HG03575 (cell line): Measurements from ENCODE around the gene HS1BP3.

Experiments used
- ATAC-seq: cut with Tn5 transposase; IDR thresholded peaks from one replicate; pipeline ENCODE4 v1.9.1; 2021; ENCODE audit not compliant: unreplicated experiment, insufficient number of reproducible peaks, low FRiP score; ENCODE audit errors: extremely low read depth

Gene HS1BP3

DNA sequence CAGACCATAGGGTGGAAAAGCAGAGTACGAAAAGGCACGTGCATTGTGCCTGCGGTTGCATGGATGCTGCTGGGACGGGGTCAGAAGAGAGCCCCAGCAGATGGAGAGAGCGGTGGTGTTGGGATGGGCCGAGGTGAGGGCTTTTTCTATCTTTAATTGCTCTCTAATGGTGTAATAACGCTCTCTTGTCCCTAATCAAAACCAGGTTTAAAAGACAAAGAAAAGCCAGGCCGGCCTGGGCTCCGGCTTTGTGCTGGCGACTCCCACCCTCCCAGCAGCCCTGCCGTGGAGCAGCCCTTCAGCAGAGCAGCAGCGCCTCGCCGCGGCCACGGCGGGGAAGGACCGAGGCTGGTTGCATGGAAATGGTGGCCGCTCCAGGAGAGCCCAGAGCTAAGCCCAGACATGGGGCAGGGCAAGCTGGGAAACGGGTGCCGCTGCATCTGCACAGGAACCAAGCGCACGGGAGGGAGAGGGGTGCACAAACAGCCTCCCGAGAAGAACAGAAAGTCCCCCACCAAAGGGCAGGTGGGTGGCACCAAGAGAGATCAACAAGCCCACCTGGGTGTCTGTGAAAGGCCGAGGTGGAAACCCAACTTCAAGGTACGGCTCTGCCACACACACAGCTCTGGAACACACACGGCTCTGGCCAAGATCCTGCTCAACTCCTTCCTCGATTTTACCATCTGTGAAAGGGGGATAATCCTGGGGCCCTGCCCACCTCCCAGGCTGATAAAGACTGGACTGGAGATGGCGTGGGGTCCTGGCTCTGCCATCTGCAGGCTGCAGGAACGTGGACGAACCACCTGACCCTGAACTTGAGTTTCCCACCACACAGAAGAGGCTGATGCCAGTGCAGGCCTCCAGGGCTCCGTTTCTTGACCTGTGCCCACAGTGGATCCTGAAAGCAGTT is 15.0 kb downstream of the HS1BP3 start:
- no peak for ATAC-seq

DNA sequence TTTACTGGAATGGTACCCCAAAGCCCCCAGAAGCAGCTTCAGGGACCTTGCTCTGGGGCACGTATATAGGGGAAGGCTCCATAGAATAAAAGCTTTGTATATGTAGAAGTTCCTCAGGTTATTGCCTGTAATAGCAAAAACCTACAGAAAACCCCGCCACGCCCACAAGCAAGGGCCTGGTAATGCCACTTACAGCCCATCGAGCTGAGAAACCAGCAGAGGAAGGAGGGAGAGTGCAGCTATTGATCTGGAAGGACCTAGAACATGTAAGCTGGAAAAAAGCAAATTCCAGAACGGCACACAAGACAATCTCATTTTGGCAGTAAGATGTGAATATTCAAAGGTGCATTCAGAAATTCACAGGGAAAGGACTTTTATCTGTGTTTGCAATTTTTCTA is 15.8 kb downstream of the HS1BP3 start:
- ATAC-seq = no peak

DNA sequence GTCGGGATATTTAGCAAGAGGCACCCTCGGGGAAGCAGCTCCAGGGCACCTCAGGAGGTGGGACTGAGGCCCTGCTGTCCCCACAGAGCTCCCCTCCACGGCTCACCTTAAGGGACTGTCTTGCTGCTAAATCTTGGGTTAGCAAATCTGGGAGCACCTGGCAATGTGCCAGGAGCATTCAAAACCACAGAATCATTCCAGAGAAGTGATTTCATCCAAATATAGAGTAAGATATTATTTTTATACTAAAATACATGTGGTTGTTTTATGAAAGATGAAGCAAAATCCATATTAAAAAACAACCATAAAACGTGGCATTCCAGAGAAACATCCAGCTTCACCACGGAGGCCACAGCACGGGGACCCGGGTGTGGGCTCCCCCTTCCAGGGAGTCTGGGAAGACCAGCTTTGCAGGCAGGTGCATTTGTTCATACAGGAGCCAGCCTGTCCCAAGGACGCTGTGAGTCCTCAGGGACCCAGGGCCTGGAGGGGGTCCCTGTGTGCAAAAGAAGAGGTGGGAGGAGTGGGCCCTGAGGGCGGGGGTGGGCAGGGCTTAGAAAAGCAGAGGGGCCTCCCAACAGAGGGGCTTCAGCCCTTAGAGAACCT is 16.3 kb downstream of the HS1BP3 start:
- no peak for ATAC-seq

DNA sequence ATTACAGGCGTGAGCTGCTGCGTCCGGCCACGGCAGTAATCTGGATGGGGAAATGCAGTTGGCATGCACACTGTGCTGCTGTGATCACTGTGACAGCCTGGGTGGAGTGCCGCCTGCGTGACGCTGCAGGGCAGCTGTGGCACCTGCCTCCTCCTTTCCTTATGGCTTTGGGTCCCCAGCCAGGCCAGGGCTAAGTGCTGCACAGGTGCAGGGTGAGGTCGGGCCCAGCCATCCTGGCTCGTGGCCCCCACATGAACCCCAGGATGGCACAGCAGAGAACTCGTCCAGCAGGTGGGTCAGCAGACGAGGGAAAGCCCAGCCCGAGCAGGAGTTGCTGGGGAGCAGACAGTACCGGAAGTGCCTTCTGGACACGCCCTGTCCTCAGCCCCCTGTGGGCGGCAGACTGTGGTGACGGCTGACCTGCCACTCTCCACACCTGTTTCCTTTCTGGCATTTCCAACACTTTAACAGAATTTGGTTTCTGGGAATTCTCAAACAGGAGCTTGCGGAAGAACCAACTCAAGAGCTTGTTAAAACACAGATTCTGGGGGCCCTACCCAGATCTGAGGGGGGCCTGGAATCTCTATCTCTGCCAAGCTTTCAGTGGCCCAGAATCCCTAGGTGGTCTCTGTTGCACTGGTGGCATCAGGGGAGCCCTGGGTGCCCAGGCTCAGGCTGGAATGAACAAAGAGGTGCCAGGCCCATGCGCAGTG is 16.9 kb downstream of the HS1BP3 start:
- no peak for ATAC-seq

DNA sequence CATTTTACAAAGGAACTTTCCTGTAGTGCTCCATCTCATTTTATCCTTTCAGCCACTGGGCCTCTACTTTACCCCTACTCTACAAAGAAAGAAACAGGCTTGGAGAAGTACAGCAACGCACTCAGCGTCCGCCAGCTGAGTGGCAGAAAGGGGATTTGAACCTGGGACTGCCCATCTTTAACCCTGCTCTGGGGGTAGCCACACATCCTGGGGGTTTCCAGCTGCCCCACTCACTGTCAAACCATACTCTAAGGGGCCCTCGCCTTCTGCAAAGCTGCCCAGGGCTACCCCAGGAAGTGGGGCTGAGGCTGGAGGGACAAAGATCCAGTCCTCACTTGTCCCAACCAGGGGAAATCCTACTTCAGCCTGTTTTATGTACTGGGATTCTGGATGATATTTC is 17.9 kb downstream of the HS1BP3 start:
- ATAC-seq = no peak

DNA sequence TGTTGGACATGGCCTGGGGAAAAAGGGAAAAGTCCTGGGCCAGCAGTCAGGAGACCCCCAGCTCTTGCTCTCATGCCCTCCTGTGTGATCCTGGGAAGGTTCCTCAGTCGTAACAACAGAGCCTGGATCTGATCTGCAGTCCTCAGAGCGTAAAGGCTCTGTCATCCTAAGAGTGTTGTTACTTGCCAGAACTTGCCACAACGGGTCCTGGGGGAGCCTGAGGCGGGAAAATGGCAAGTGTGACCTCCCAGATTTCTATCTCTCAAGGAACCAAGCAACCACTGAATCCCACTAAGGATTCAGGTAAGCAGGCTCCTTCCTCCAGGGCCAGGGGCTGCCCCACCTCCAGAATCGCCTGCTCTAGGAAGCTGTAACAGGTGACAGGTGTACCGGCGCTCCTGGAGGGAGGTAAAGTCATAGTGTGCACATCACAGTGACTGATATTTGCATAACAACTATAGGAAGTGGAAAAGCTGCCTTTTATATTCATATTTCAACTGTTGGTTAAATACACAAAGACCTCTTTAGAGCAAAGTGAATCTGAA is 18.4 kb downstream of the HS1BP3 start:
- no peak for ATAC-seq

DNA sequence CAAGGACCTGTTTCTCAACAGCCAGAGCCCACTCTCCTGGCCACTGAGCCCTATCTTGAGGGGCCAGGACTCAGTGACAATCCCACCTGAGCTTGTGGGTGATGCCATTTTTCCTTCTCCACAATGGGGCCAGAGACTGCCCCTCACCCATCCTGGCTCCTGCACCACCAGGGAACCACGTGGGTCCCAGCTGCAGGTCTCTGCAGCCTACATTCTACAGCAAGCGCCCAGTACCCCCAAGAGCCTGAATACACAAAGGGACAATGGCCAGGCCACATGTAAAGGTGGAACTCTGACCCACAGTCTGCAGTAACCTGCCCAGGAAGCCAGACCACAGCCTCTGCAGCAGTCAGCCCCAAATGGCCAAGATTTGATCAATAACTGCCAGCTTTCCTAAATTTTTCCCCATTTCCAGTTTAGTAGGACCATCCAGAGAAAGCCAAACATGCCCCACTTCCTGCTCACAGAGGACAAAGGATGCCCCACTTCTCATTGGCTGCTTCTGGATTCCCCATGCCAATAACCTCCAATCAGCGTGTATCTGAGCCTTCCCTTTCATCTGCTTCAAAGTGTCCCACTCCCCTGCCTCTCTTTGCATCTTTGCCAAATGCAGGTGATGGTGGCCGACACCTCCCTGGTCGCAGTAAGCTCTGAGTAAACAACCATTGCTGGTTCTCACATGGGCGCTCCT is 19.1 kb downstream of the HS1BP3 start:
- ATAC-seq = no peak

DNA sequence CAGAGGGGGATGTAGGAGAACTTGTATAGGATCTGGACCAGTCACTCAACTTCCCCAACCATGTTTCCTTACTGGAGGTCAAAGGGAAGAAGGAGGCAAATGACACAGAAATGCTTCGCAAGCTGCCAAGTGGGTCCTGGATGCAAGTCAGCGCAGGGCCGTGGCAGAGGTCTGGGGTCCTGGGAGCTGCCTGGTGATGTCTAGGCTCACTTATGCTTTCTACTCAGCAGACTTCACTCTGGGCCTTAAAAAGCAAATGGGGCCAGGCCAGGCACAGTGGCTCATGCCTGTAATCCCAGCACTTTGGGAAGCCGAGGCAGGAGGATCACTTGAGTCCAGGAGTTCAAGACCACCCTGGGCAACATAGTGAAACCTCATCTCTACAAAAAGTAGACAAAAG is 19.9 kb downstream of the HS1BP3 start:
- no peak for ATAC-seq

DNA sequence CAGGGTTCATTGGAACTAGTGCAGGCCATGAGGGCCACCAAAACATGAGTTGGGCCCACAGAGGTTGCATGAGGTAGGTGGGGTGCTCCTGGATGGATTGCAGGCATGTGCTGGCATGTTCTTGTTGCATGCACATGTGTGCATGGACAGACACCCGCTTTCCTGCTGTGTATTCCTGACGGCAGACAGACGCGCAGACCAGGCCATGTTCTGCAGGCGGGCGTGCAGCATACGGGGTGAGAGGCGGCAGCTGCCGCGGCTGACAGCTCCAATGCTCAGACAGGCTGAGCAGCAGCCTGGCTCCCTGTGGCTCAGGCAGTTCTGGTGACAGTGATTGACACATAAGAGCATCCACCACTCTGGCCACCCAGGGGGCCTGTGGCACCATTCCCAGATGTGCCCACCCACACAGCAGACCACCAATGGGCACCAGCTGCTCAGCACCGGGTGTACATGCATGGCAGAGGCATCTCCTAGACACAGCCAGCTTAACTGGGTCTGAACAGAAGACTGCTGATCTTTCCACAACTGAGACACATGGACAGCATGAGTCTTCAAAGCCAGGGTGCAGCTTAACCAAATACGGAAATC is 21.2 kb downstream of the HS1BP3 start:
- ATAC-seq = no peak

DNA sequence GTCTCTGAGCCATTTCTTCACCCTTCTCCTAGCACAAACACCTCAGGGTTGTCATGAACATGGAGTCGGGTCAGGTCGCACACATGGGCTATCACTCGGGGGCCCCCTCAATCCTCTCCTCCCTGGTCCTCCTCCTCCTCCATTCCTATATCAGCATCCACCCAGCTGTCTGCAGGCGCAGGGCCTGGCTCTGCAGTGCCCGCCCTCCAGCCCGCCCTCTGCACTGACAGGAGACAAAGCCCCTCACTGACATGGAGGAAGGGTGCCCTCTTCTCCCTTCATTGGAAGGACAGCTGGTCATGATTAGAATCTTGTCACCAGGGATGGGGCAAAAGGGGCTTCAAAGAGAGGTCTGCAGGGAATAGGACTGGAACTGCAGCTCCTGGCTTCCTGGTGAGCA is 21.7 kb downstream of the HS1BP3 start:
- ATAC-seq = no peak

DNA sequence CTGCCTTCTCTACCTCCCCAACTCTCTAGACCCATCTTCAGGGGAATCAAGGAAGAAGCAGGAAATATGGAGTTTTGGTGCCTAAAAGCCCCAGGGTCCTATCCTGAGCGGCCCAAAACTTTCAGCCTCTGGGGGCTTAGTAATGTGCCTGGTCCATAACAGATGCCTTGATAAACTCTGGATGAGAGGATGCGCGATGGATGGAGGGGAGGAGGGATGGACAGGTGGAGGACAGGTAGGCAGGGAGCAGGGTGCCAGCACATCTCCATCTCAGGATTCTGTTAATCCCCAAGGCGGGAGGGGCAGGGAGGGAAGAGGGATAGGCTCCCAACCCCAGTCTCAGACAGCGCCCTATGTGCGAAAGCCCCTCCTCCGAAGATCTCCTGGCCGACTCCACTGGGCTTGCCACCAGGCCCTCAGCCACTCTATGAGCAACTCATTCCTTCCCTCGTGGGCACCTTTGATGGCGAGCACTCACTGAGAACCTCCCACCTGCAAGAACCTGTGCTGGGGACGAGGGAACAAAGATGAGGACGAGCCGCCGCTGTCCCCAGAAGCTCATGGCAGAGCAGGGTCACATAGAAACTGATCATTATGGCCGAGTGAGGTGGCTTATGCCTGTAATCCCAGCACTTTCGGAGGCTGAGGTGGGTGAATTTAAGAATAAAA is 23.1 kb downstream of the HS1BP3 start:
- no peak for ATAC-seq

DNA sequence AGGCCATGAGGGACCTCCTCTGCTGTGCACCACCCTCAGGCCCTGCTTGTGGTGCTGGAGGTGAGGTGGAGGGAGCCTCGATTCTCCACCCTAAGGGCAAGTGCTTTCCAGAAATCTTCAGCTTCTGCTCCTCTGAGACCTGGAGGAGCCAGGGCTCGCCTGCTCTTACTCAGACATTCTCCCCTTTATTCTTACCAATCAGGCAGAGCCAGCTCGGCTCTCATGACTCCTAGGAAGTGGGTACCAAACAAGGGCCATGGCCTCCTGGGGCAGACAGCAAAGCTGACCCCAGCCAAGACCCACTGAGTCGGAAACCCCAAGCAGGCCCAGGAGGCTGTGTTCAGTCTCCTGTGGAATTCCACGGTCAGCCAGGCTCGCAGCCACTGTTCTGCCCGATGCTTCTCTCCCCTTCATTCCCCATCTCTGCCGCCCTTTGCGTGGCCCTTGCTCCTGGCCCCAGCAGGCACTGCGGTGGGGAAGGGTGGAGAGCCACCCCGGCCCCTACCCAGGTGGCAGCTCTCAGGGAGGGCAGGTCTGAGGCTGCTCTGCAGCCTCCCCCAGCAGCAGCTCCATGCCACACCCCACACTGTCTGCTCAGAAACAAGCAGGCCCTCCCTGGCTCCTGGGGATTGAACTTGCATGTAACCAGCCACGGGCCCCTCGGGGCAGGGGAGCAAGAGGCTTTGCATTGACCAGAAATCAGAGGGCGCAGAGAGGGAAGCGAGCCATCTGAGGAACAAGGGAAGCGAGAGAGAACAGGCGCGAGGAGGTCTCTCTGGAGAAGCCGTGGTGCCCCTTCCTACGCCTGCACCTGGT is 24.0 kb downstream of the HS1BP3 start:
- ATAC-seq = no peak

DNA sequence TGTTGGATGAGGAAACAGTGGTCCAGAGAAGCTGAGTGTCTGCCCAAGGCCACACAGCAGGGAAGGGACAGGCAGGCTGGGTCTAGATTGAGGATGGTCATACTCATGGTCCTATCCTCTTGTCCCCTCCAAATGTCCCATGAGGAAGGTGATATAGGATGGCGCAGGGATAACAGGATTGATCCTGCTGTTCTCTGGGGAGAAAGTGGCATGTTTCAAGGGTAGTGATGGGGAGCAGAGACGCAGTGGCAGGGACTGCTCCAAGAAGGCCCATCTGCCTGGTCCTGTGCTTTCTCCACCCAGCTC is 24.6 kb downstream of the HS1BP3 start:
- ATAC-seq = no peak

DNA sequence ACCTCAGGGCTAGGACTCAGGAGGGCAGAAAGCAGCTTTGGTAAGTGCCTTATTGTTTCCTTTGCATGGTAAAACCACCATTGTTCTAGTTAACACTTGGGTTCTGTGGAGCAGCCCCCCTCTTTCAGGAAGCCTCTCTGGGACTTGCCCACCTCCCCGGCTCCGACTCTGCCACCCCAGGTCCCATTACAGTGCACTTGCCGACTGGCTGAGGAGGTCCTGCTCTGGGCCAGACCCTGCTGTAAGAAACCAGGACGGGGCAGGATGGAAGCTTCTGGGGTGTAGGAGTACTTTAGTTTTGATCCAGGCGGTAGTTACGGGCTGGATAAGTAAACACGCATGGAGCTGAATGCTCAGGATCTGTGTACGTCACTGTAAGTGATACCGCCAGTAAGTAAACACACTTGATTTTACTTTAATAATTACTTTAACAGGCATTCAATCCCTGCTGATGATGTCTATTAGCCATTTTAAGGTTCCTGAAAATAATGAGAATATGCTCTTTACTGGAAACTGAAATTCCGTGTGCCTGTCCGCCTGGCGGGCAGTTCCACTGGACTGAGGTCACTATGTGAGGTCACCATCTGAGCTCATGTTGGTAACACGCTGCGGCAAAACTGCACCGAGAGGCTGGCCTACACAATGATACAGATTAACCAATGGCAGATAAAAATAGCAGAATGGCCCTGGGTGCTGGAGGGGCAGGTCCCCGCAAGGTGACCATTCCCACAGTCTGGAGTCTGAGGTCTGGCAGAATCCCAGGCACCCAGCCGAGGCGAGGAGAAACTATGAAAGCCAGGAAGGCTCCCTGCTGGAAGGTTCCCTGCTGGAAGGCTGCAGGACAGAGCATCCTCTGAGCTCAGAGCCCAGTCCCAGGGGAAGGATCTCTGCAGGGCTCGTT is 25.2 kb downstream of the HS1BP3 start:
- ATAC-seq = no peak

DNA sequence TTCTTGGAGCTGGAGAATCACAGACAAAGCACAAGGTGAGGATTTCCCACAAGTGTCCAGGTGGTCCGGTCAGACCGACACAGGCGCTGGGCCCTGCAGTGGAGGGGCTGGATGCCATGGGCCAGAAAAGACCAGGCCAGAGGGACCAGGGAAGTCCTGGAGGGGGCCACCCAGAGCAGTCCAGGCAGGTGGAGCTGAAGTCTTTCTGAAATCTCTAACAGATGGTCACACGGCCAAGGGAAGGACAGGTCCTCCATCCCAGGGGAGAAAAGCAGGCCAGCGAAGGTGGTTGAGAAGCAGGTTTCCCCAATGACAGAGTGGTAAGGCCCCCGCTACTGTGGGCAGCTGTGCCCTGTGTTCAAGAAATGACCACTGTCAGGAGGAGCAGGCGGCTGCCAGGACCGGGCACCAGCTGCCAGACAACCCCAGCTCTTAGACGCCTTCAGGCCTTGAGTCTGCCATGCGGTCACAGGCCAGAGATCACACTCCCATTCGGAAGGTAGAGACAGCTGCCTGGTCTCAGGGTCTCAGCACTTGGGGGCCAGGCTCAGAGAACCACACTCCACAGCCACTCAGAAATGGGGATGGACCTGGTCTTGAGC is 25.9 kb downstream of the HS1BP3 start:
- ATAC-seq = no peak

DNA sequence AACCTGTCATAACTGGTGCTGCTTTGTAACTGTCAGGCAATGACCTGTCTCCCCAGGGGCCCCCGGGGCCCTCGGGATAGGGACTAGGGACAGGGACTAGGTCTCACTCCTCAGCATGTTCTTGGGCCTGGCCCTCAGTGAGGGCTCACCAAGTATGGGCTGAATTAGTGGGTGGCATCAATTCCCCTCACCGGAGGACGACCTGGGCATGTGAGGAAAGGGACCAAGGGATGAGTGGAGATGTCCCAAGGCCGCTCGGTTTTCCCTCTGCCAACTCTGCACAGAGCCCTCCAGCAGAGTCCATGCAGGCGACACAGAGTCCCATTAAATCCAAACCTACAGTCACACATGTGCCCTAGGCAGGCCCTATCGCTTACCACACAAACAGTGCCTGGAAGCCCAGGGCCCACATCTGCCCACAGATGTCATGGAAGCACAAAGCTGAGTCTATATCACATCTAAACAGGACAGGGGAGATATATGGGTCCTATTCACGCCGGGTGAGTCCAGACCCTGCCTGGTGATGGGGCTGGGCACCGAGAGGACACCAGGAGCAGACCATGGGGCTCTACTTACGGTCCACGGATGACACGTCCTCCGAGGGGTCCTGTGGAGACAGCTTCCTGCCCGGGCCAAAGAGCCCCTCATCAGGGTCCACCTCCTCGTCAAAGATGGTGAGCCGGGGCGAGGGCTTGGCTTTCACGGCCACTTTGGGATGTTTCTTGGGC is 26.6 kb downstream of the HS1BP3 start:
- ATAC-seq = no peak
